Mesendoderm (in vitro differentiated cells): ENCODE measurements around the gene PTPRG.

ENCODE experiments used
- DNase-seq: peaks from one replicate; pipeline ENCODE4 v3.0.0; 2013
- H2AK5ac ChIP-seq: 2 replicates; pipeline ENCODE4 v1.6.1; 2013; ENCODE audit warnings: low read length, inconsistent platforms
- H2BK120ac ChIP-seq: 2 replicates; pipeline ENCODE4 v1.6.1; 2013; ENCODE audit warnings: low read depth, mild to moderate bottlenecking, low read length, moderate library complexity, mixed read lengths
- H2BK15ac ChIP-seq: replicated peaks from 2 replicates; pipeline ENCODE4 v1.6.1; 2013; ENCODE audit warnings: low read depth, mild to moderate bottlenecking, moderate library complexity
- H2BK5ac ChIP-seq: 2 replicates; pipeline ENCODE4 v1.6.1; 2013; ENCODE audit warnings: low read length, inconsistent platforms
- H3K18ac ChIP-seq: 2 replicates; pipeline ENCODE4 v1.6.1; 2013; ENCODE audit warnings: mild to moderate bottlenecking, low read length, mixed read lengths
- H3K23ac ChIP-seq: one replicate; pipeline ENCODE4 v1.6.1; 2013; ENCODE audit warnings: low read length
- H3K27ac ChIP-seq: 2 replicates; pipeline ENCODE4 v1.5.1; 2013; ENCODE audit warnings: low read depth, mild to moderate bottlenecking, inconsistent platforms, low read length, moderate library complexity
- H3K27me3 ChIP-seq: 2 replicates; pipeline ENCODE4 v1.6.1; 2013; ENCODE audit warnings: low read length, control low read depth, mild to moderate bottlenecking, inconsistent platforms; ENCODE audit not compliant: insufficient read depth, poor library complexity
- H3K36me3 ChIP-seq: 2 replicates; pipeline ENCODE4 v1.6.1; 2013; ENCODE audit warnings: low read length, inconsistent platforms; ENCODE audit not compliant: control insufficient read depth, insufficient read depth
- H3K4ac ChIP-seq: one replicate; pipeline ENCODE4 v1.6.1; 2013; ENCODE audit warnings: low read depth, mild to moderate bottlenecking, low read length, moderate library complexity
- H3K4me1 ChIP-seq: 2 replicates; pipeline ENCODE4 v1.6.1; 2013; ENCODE audit warnings: low read depth, low read length, inconsistent platforms; ENCODE audit not compliant: control insufficient read depth
- H3K4me2 ChIP-seq: 2 replicates; pipeline ENCODE4 v1.6.1; 2013; ENCODE audit warnings: low read length
- H3K4me3 ChIP-seq: 2 replicates; pipeline ENCODE4 v1.5.1; 2013; ENCODE audit warnings: mild to moderate bottlenecking, low read length
- H3K56ac ChIP-seq: one replicate; pipeline ENCODE4 v1.6.1; 2013; ENCODE audit warnings: low read length
- H3K79me1 ChIP-seq: 2 replicates; pipeline ENCODE4 v1.6.1; 2013; ENCODE audit warnings: low read length, inconsistent platforms
- H3K79me2 ChIP-seq: 2 replicates; pipeline ENCODE4 v1.6.1; 2013; ENCODE audit warnings: mild to moderate bottlenecking, low read length; ENCODE audit not compliant: control insufficient read depth, insufficient read depth
- H3K9ac ChIP-seq: 2 replicates; pipeline ENCODE4 v1.6.1; 2013; ENCODE audit warnings: low read length, inconsistent platforms
- H4K5ac ChIP-seq: one replicate; pipeline ENCODE4 v1.6.1; 2013; ENCODE audit warnings: low read length
- H4K8ac ChIP-seq: one replicate; pipeline ENCODE4 v1.6.1; 2013; ENCODE audit warnings: low read depth, mild to moderate bottlenecking, control low read depth, low read length, moderate library complexity
- WGBS: extraction: QIAGEN DNeasy Blood & Tissue Kit; methylation state at CpG from one replicate; pipeline ENCODE4 v1.1.7; 2013; ENCODE audit warnings: low lambda C conversion rate, missing lambda C conversion rate; ENCODE audit not compliant: insufficient coverage; ENCODE audit errors: extremely low coverage; 5-methylcytosine and 5-hydroxymethylcytosine counted together

The PTPRG gene

GRCh38 chr3:61946570-61947324, 385.4 kb downstream of the PTPRG start:
- H2BK5ac ChIP-seq = no peak overlapping the region
- H3K27me3 ChIP-seq = no peaks in the 10 kb centered on the region
- no peak overlapping the region for H3K18ac ChIP-seq
- no peak overlapping the region for H2AK5ac ChIP-seq
- no peak overlapping the region for H3K56ac ChIP-seq
- no peak overlapping the region for H4K5ac ChIP-seq
- no peaks in the 10 kb centered on the region for H3K4me1 ChIP-seq
- no peak for DNase-seq
- H3K4me2 ChIP-seq = no peak overlapping the region
- H3K4ac ChIP-seq = no peak overlapping the region
- H4K8ac ChIP-seq = no peak overlapping the region
- no peak overlapping the region for H3K9ac ChIP-seq
- H2BK120ac ChIP-seq = no peak overlapping the region
- no peak overlapping the region for H3K4me3 ChIP-seq
- no peaks in the 10 kb centered on the region for H3K36me3 ChIP-seq
- no CpG with 5 or more reads among the region's 7 CpGs for WGBS
- peaks cover 7% of the 10 kb centered on the region for H3K79me2 ChIP-seq
- peaks cover 9% of the 10 kb centered on the region for H3K79me1 ChIP-seq
- H2BK15ac ChIP-seq = no peak overlapping the region
- H3K23ac ChIP-seq = no peak overlapping the region
- no peak overlapping the region for H3K27ac ChIP-seq

GRCh38 chr3:61947456-61947855, 386.1 kb downstream of the PTPRG start:
- H4K8ac ChIP-seq = no peak overlapping the region
- peaks cover 3% of the 10 kb centered on the region for H3K4me1 ChIP-seq
- no CpG with 5 or more reads among the region's 4 CpGs for WGBS
- DNase-seq = no peak
- H3K4me2 ChIP-seq = no peak overlapping the region
- H3K27ac ChIP-seq = no peak overlapping the region
- H4K5ac ChIP-seq = no peak overlapping the region
- H3K23ac ChIP-seq = no peak overlapping the region
- H3K36me3 ChIP-seq = no peaks in the 10 kb centered on the region
- H3K18ac ChIP-seq = no peak overlapping the region
- no peak overlapping the region for H2AK5ac ChIP-seq
- no peak overlapping the region for H2BK15ac ChIP-seq
- H2BK120ac ChIP-seq = no peak overlapping the region
- no peaks in the 10 kb centered on the region for H3K27me3 ChIP-seq
- no peak overlapping the region for H2BK5ac ChIP-seq
- peaks cover 7% of the 10 kb centered on the region for H3K79me2 ChIP-seq
- H3K4ac ChIP-seq = no peak overlapping the region
- no peak overlapping the region for H3K4me3 ChIP-seq
- peaks cover 9% of the 10 kb centered on the region for H3K79me1 ChIP-seq
- H3K9ac ChIP-seq = no peak overlapping the region
- no peak overlapping the region for H3K56ac ChIP-seq

- Histone ChIP-seq H4K5ac (no peak overlapping the region), H3K79me2 (peaks cover 7% of the 10 kb centered on the region), H3K4me1 (peaks cover 11% of the 10 kb centered on the region), H3K9ac (no peak overlapping the region), H2AK5ac (no peak overlapping the region), H3K56ac (no peak overlapping the region), H3K79me1 (peaks cover 13% of the 10 kb centered on the region), H3K4me3 (no peak overlapping the region), H3K4me2 (no peak overlapping the region), H4K8ac (no peak overlapping the region), H3K23ac (no peak overlapping the region), H3K27ac (no peak overlapping the region), H3K36me3 (no peaks in the 10 kb centered on the region), H2BK15ac (no peak overlapping the region), H2BK5ac (no peak overlapping the region), H2BK120ac (no peak overlapping the region), H3K27me3 (no peaks in the 10 kb centered on the region), H3K18ac (no peak overlapping the region), H3K4ac (no peak overlapping the region)
- no peak for DNase-seq
- no CpG with 5 or more reads among the region's 5 CpGs for WGBS
These were observed 387.4 kb downstream of the PTPRG start for GRCh38 chr3:61948699-61949305.

GRCh38 chr3:61954097-61954540, 392.7 kb downstream of the PTPRG start:
- Histone ChIP-seq H2BK15ac (no peak overlapping the region), H3K79me1 (peaks cover 11% of the 10 kb centered on the region), H3K4ac (no peak overlapping the region), H3K4me3 (no peak overlapping the region), H3K27ac (no peak overlapping the region), H2BK5ac (no peak overlapping the region), H2AK5ac (no peak overlapping the region), H3K4me1 (peaks cover 11% of the 10 kb centered on the region), H3K4me2 (no peak overlapping the region), H3K23ac (no peak overlapping the region), H3K9ac (no peak overlapping the region), H4K8ac (no peak overlapping the region), H3K56ac (no peak overlapping the region), H3K79me2 (peaks cover 14% of the 10 kb centered on the region), H3K27me3 (no peaks in the 10 kb centered on the region), H3K18ac (no peak overlapping the region), H4K5ac (no peak overlapping the region), H3K36me3 (no peaks in the 10 kb centered on the region), H2BK120ac (no peak overlapping the region)
- WGBS = no CpG with 5 or more reads among the region's 2 CpGs
- DNase-seq = peak; percentile 33

- Histone ChIP-seq H3K4me1 (peaks cover 11% of the 10 kb centered on the region), H3K9ac (no peak overlapping the region), H3K56ac (no peak overlapping the region), H3K4me3 (no peak overlapping the region), H2BK120ac (no peak overlapping the region), H3K79me1 (peaks cover 15% of the 10 kb centered on the region), H4K8ac (no peak overlapping the region), H3K23ac (no peak overlapping the region), H3K36me3 (no peaks in the 10 kb centered on the region), H4K5ac (no peak overlapping the region), H3K4ac (no peak overlapping the region), H2AK5ac (no peak overlapping the region), H3K18ac (no peak overlapping the region), H3K27ac (no peak overlapping the region), H3K4me2 (no peak overlapping the region), H3K79me2 (peaks cover 20% of the 10 kb centered on the region), H2BK15ac (no peak overlapping the region), H2BK5ac (no peak overlapping the region), H3K27me3 (no peaks in the 10 kb centered on the region)
- WGBS = no CpG with 5 or more reads among the region's 2 CpGs
- no peak for DNase-seq
These were observed 394.1 kb downstream of the PTPRG start for GRCh38 chr3:61955483-61955882.
